Neuronal stem cell (in vitro differentiated cells): ENCODE measurements around the gene EHD2.

Experiments
- DNase-seq: peaks from one replicate; pipeline ENCODE4 v3.0.0-alpha.2; 2013; ENCODE audit warnings: low spot score
- H2AFZ ChIP-seq: one replicate; pipeline ENCODE4 v1.6.1; 2013; ENCODE audit warnings: mild to moderate bottlenecking, low read length, inconsistent platforms
- H2AK5ac ChIP-seq: 2 replicates; pipeline ENCODE4 v1.6.1; 2013; ENCODE audit warnings: low read depth, mild to moderate bottlenecking, inconsistent platforms, low read length, moderate library complexity, mixed read lengths
- H2BK120ac ChIP-seq: 2 replicates; pipeline ENCODE4 v1.6.1; 2013; ENCODE audit warnings: low read depth, mild to moderate bottlenecking, inconsistent platforms, low read length, moderate library complexity, mixed read lengths
- H2BK12ac ChIP-seq: one replicate; pipeline ENCODE4 v1.6.1; 2013; ENCODE audit warnings: low read length, inconsistent platforms
- H2BK15ac ChIP-seq: 2 replicates; pipeline ENCODE4 v1.6.1; 2013; ENCODE audit warnings: mild to moderate bottlenecking, low read length, inconsistent platforms, mixed read lengths
- H2BK5ac ChIP-seq: one replicate; pipeline ENCODE4 v1.6.1; 2013; ENCODE audit warnings: inconsistent platforms, mild to moderate bottlenecking, low read length, moderate library complexity
- H3K14ac ChIP-seq: one replicate; pipeline ENCODE4 v1.6.1; 2013; ENCODE audit warnings: low read length, inconsistent platforms
- H3K18ac ChIP-seq: 2 replicates; pipeline ENCODE4 v1.6.1; 2013; ENCODE audit warnings: low read length, inconsistent platforms
- H3K23ac ChIP-seq: 2 replicates; pipeline ENCODE4 v1.6.1; 2013; ENCODE audit warnings: low read depth, mild to moderate bottlenecking, mixed read lengths, low read length, inconsistent platforms; ENCODE audit not compliant: poor library complexity
- H3K27ac ChIP-seq: replicated peaks from 3 replicates; pipeline ENCODE4 v1.5.1; 2013; ENCODE audit warnings: low read length, inconsistent platforms
- H3K27me3 ChIP-seq, 3 experiments: 2 replicates each; pipeline ENCODE4 v1.6.1; 2013; ENCODE audit warnings: low read length in 3 of 3, mild to moderate bottlenecking in 2 of 3, inconsistent platforms in 1 of 3, low read depth in 1 of 3, mixed read lengths in 1 of 3, moderate library complexity in 1 of 3; ENCODE audit not compliant: control insufficient read depth in 3 of 3, insufficient read depth in 3 of 3
- H3K36me3 ChIP-seq, 2 donors: replicated peaks in 1 of 2; 2 replicates each; pipeline ENCODE4 v1.6.1; 2013; ENCODE audit warnings: low read length in 2 of 2; ENCODE audit not compliant: control insufficient read depth in 2 of 2, insufficient read depth in 2 of 2
- H3K4ac ChIP-seq: 2 replicates; pipeline ENCODE4 v1.6.1; 2013; ENCODE audit warnings: inconsistent platforms, mild to moderate bottlenecking, low read length, moderate library complexity
- H3K4me1 ChIP-seq, 2 donors: 1 replicate in 1 of 2; 2 replicates in 1 of 2; pipeline ENCODE4 v1.6.1; 2013; ENCODE audit warnings: low read length in 2 of 2, low read depth in 1 of 2; ENCODE audit not compliant: control insufficient read depth in 2 of 2, insufficient read depth in 1 of 2
- H3K4me2 ChIP-seq: one replicate; pipeline ENCODE4 v1.6.1; 2013; ENCODE audit warnings: mild to moderate bottlenecking, low read length, inconsistent platforms; ENCODE audit not compliant: insufficient read depth, poor library complexity, severe bottlenecking
- H3K4me3 ChIP-seq, 2 donors: 2 replicates each; pipeline ENCODE4 v1.5.1; 2013; ENCODE audit warnings: low read length in 2 of 2, mild to moderate bottlenecking in 2 of 2, inconsistent platforms in 1 of 2, moderate library complexity in 1 of 2
- H3K79me1 ChIP-seq: one replicate; pipeline ENCODE4 v1.6.1; 2013; ENCODE audit warnings: low read depth, mild to moderate bottlenecking, inconsistent platforms, low read length, moderate library complexity
- H3K9ac ChIP-seq: one replicate; pipeline ENCODE4 v1.6.1; 2013; ENCODE audit warnings: mild to moderate bottlenecking, low read depth, low read length, inconsistent platforms; ENCODE audit not compliant: poor library complexity
- H3K9me3 ChIP-seq, 2 donors: replicated peaks in 1 of 2; 2 replicates each; pipeline versions ENCODE3 to v1.6.1; 2013; ENCODE audit warnings: low read length in 2 of 2, mild to moderate bottlenecking in 2 of 2, inconsistent platforms in 1 of 2, low read depth in 1 of 2, mixed read lengths in 1 of 2, moderate library complexity in 1 of 2; ENCODE audit not compliant: control insufficient read depth in 2 of 2, insufficient read depth in 1 of 2
- H4K8ac ChIP-seq: one replicate; pipeline ENCODE4 v1.6.1; 2013; ENCODE audit warnings: low read depth, mild to moderate bottlenecking, inconsistent platforms, low read length, moderate library complexity
- H4K91ac ChIP-seq: one replicate; pipeline ENCODE4 v1.6.1; 2013; ENCODE audit warnings: low read length, low read depth, mild to moderate bottlenecking, inconsistent platforms; ENCODE audit not compliant: poor library complexity
- WGBS, 2 donors: extraction: QIAGEN DNeasy Blood & Tissue Kit; methylation state at CpG; one replicate each; pipeline ENCODE4 v1.1.7; 2013; ENCODE audit warnings: missing lambda C conversion rate in 2 of 2, mixed read lengths in 1 of 2; ENCODE audit not compliant: insufficient read length in 2 of 2, insufficient replicate concordance in 1 of 2; ENCODE audit errors: extremely low coverage in 2 of 2; 5-methylcytosine and 5-hydroxymethylcytosine counted together

Gene EHD2

DNA sequence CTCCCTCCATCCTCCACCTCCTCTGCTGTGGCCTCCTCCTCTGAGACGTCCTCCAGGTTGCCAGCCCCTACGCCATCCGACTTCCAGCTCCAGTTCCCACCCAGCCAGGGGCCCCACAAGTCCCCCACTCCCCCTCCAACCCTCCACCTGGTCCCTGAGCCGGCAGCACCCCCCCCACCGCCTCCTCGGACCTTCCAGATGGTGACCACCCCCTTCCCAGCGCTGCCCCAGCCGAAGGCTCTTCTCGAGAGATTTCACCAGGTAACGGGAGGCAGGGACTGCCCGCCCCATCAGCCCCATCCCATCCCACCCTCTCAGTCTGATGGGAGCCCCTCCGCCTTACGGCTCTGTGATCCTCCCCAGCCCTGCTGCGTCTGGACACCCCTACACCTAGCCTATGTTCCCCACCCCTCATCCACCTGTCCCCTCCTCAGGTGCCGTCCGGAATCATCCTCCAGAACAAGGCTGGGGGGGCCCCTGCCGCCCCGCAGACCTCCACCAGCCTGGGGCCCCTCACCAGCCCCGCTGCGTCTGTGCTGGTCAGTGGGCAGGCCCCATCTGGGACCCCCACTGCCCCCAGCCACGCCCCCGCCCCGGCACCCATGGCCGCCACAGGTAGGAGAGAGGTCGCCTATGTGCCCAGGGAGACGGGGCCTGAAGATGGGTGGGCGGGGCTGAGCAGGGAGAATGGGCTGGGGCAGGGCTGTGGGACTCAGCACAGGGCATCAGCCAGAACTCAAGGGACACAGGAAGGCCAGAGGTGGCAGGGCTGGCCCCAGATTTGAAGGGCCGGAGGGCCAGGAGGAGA, 18.6 kb upstream of the EHD2 start:
- Histone ChIP-seq H3K4me3 (no peak overlapping the region), H3K36me3 (peaks cover 16 to 56% of the 10 kb centered on the region in 2 donors), H2AFZ (no peak overlapping the region), H3K4me1 (peaks cover 0 to 2% of the 10 kb centered on the region in 2 donors), H3K18ac (no peak overlapping the region), H4K91ac (no peak overlapping the region), H3K27me3 (no peaks in the 10 kb centered on the region), H2BK12ac (no peak overlapping the region), H3K4ac (no peak overlapping the region), H2BK5ac (no peak overlapping the region), H3K23ac (no peak overlapping the region), H2AK5ac (no peak overlapping the region), H3K9me3 (peaks cover 0 to 3% of the 10 kb centered on the region in 2 donors), H3K4me2 (no peak overlapping the region), H2BK120ac (no peak overlapping the region), H3K14ac (no peak overlapping the region), H2BK15ac (no peak overlapping the region), H3K9ac (no peak overlapping the region), H3K27ac (no peak overlapping the region), H4K8ac (no peak overlapping the region), H3K79me1 (peaks cover 11% of the 10 kb centered on the region)
- no peak for DNase-seq
- no CpG with 5 or more reads among the region's 28 CpGs for WGBS, 2 donors

DNA sequence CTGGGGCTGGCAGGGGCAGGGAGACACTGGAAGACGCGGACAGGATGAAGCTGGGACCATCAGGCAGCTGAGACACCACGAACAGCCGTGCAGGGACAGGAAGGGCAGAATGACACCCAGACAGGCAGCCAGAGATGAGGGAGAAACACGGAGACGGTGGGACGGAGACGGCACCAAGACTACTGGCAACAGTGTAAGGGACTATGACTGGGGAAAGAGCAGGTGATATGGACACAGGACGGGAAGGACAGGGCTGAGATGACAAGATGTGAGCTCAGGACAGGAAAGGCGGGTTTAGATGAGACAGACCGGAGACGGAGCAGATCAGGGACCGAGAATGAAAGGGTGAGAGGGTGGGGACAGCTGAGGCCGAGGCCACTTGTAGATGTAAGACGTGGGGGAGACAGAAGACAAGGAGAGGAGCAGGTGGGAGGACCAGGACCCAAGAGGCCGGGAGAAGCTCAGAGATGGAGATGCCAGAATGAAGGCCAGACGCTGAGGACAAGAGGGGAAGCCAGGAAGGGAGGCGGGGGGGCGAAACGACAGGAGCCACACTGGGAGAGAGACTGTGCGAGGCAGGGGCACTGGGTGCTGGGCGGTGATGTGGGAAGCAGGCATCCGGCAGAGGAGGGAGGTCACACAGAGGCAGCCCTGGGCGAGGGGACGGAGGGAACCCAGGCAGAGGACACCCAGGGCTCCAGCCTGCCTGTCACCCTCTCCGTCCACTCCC, 17.5 kb upstream of the EHD2 start:
- DNase-seq: no peak
- Histone ChIP-seq H3K18ac (no peak overlapping the region), H4K91ac (no peak overlapping the region), H3K4me3 (no peak overlapping the region), H3K4me2 (no peak overlapping the region), H2AFZ (no peak overlapping the region), H3K79me1 (peaks cover 12% of the 10 kb centered on the region), H3K36me3 (peaks cover 23 to 58% of the 10 kb centered on the region in 2 donors), H4K8ac (no peak overlapping the region), H3K9ac (peak overlapping the region; percentile 60), H3K4ac (no peak overlapping the region), H3K9me3 (peaks cover 0 to 3% of the 10 kb centered on the region in 2 donors), H2BK12ac (no peak overlapping the region), H3K27ac (no peak overlapping the region), H3K4me1 (peaks cover 0 to 2% of the 10 kb centered on the region in 2 donors), H2BK5ac (no peak overlapping the region), H3K14ac (no peak overlapping the region), H3K23ac (peak overlapping the region; percentile 55), H2BK15ac (no peak overlapping the region), H2AK5ac (peak overlapping the region; percentile 28), H2BK120ac (no peak overlapping the region), H3K27me3 (no peaks in the 10 kb centered on the region)
- WGBS, 2 donors: no CpG with 5 or more reads among the region's 26 CpGs

DNA sequence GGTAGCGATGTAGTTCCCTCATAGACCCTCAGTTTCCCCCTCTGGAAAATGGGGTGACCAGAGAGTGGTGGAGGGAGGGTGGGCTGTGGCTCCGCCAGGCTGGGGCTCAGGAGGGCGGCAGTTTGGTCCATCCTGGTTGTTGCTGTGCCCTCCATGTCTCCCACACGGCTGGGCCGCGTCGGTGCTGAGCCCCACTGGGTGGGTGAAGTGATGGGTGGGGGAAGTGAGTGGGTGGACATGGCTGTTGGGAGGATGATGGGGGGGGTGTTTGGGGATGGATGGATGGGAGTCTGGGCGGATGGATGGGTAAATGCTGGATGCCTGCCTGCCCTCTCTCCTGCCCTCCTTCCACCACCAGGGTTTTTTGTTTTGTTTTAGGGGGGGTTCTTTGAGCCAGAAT, 16.6 kb upstream of the EHD2 start:
- no peak overlapping the region for H3K18ac ChIP-seq
- no peak overlapping the region for H3K27ac ChIP-seq
- H3K9me3 ChIP-seq: no peaks in the 10 kb centered on the region
- H3K9ac ChIP-seq: no peak overlapping the region
- no peaks in the 10 kb centered on the region for H3K27me3 ChIP-seq
- no peak overlapping the region for H2BK5ac ChIP-seq
- DNase-seq: no peak
- H3K79me1 ChIP-seq: peaks cover 12% of the 10 kb centered on the region
- H2BK15ac ChIP-seq: no peak overlapping the region
- H4K8ac ChIP-seq: no peak overlapping the region
- no peak overlapping the region for H3K4me3 ChIP-seq
- no peak overlapping the region for H3K14ac ChIP-seq
- no peak overlapping the region for H3K4ac ChIP-seq
- H4K91ac ChIP-seq: no peak overlapping the region
- H2BK12ac ChIP-seq: no peak overlapping the region
- peaks cover 0 to 2% of the 10 kb centered on the region in 2 donors for H3K4me1 ChIP-seq
- no peak overlapping the region for H2BK120ac ChIP-seq
- H3K36me3 ChIP-seq: peaks cover 26 to 58% of the 10 kb centered on the region in 2 donors
- H3K4me2 ChIP-seq: no peak overlapping the region
- no peak overlapping the region for H3K23ac ChIP-seq
- WGBS, 2 donors: no CpG with 5 or more reads among the region's 8 CpGs
- no peak overlapping the region for H2AFZ ChIP-seq
- H2AK5ac ChIP-seq: no peak overlapping the region
